Astrocyte (in vitro differentiated cells and primary cell): ENCODE results near the gene ACTN4. TPM values are rescaled to one million over a fixed set of nuclear protein-coding genes. Genes with fewer than 3 reads are reported as not detected.

Experiments
- DNase-seq: peaks from one replicate; pipeline ENCODE4 v3.0.0-alpha.2; 2010; ENCODE audit warnings: low read depth
- FAIRE-seq: peaks from 2 replicates; lab custom pipeline; 2011; peaks lifted over from hg19 to GRCh38; lab: Jason Lieb, UNC
- H2AFZ ChIP-seq: 2 replicates; pipeline ENCODE4 v1.6.0; 2012; ENCODE audit warnings: low read depth, low read length, inconsistent platforms
- H3K27ac ChIP-seq: 2 replicates; pipeline ENCODE4 v1.5.1; 2011; ENCODE audit warnings: low read depth, low read length, inconsistent platforms
- H3K27me3 ChIP-seq: 2 replicates; pipeline ENCODE4 v1.6.0; 2011; ENCODE audit warnings: low read length, inconsistent platforms; ENCODE audit not compliant: insufficient read depth
- H3K36me3 ChIP-seq: 2 replicates; pipeline ENCODE4 v1.5.1; 2011; ENCODE audit warnings: low read length, inconsistent platforms; ENCODE audit not compliant: insufficient read depth
- H3K4me1 ChIP-seq: 2 replicates; pipeline ENCODE4 v1.5.1; 2011; ENCODE audit warnings: low read length, inconsistent platforms; ENCODE audit not compliant: insufficient read depth
- H3K4me2 ChIP-seq: 2 replicates; pipeline ENCODE4 v1.6.0; 2012; ENCODE audit warnings: low read length, inconsistent platforms
- H3K4me3 ChIP-seq: 2 replicates; pipeline ENCODE4 v1.5.1; 2011; ENCODE audit warnings: low read depth, mild to moderate bottlenecking, low read length, inconsistent platforms; ENCODE audit not compliant: insufficient read depth
- H3K79me2 ChIP-seq: 2 replicates; pipeline ENCODE4 v1.6.0; 2012; ENCODE audit warnings: mild to moderate bottlenecking, low read length, inconsistent platforms; ENCODE audit not compliant: insufficient read depth
- H3K9ac ChIP-seq: 2 replicates; pipeline ENCODE4 v1.6.0; 2012; ENCODE audit warnings: mild to moderate bottlenecking, low read length, inconsistent platforms
- H3K9me3 ChIP-seq: 2 replicates; pipeline ENCODE4 v1.5.1; 2012; ENCODE audit warnings: low read depth, mild to moderate bottlenecking, low read length, inconsistent platforms; ENCODE audit not compliant: insufficient read depth
- H4K20me1 ChIP-seq: 2 replicates; pipeline ENCODE4 v1.6.0; 2012; ENCODE audit warnings: low read length, inconsistent platforms; ENCODE audit not compliant: insufficient read depth
- H3K27ac Mint-ChIP-seq: one replicate; pipeline ENCODE4 v1.8.0; 2021; ENCODE audit warnings: mild to moderate bottlenecking, mixed read lengths; ENCODE audit not compliant: unreplicated experiment
- H3K27me3 Mint-ChIP-seq: one replicate; pipeline ENCODE4 v1.8.0; 2021; ENCODE audit warnings: low read depth, mixed read lengths; ENCODE audit not compliant: unreplicated experiment
- H3K36me3 Mint-ChIP-seq: one replicate; pipeline ENCODE4 v1.8.0; 2021; ENCODE audit warnings: low read depth, mixed read lengths; ENCODE audit not compliant: unreplicated experiment
- H3K4me1 Mint-ChIP-seq: one replicate; pipeline ENCODE4 v1.8.0; 2021; ENCODE audit warnings: low read depth, mixed read lengths; ENCODE audit not compliant: unreplicated experiment
- H3K4me3 Mint-ChIP-seq: one replicate; pipeline ENCODE4 v1.8.0; 2021; ENCODE audit warnings: mild to moderate bottlenecking, moderate library complexity, mixed read lengths; ENCODE audit not compliant: unreplicated experiment
- H3K9me3 Mint-ChIP-seq: one replicate; pipeline ENCODE4 v1.8.0; 2021; ENCODE audit warnings: mild to moderate bottlenecking, mixed read lengths; ENCODE audit not compliant: unreplicated experiment
- EZH2 ChIP-seq: IDR thresholded peaks from 2 replicates; pipeline ENCODE4 v1.6.1; 2012; ENCODE audit warnings: mild to moderate bottlenecking, low read length, inconsistent platforms; ENCODE audit not compliant: insufficient read depth
- total RNA-seq: library from RNA; stranded (reverse); gene quantifications from 2 replicates; pipeline ENCODE4 v1.2.1, GENCODE V29; 2021
- TF ChIP-seq, protein P1 (sequence below): IDR thresholded peaks from 2 replicates; pipeline ENCODE4 v1.5.1; 2011; ENCODE audit warnings: low read depth, mild to moderate bottlenecking, inconsistent platforms, low read length, moderate library complexity; ENCODE audit not compliant: insufficient read depth

ACTN4 gene
- total RNA-seq, 1 donor from 2014 or later = 879 TPM

DNA sequence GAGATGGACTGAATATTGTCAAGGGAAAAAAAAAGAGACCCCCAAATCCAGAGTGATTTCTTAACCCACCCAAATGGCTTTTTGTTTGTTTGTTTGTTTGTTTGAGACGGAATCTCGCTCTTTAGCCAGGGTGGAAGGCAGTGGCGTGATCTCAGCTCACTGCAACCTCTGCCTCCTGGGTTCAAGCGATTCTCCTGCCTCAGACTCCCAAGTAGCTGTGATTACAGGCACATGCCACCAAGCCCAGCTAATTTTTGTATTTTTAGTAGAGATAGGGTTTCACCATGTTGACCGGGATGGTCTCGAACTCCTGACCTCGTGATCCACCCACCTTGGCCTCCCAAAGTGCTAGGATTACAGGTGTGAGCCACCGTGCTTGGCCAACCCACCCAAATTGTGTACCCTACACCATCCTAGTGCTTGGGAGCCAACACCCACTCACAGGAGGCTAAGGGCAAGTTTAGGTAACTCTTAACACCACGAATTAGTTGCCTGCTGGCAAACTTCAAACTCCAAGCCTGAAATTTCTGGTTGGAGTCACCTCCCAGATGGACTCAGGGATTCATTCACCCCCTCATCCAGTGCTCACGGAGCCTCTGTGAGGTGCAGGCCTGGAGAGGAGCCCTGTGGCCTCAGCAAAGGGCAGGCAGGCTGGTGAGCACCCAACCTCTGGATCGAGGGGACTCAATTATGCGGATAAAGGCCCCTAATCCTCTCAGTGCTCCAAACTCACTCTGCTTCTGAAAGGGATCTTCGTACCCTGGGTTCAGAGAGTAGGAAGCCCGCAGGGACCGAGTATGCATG, 37.6 kb downstream of the ACTN4 start:
- Histone ChIP-seq H3K27ac (peak overlapping the region; percentile 100), H3K4me2 (peak overlapping the region; percentile 79), H3K36me3 (no peaks in the 10 kb centered on the region), H3K9me3 (no peaks in the 10 kb centered on the region), H3K9ac (peak overlapping the region; percentile 85), H3K79me2 (peaks cover 92% of the 10 kb centered on the region), H3K4me3 (no peak overlapping the region), H2AFZ (no peak overlapping the region), H3K4me1 (peaks cover 57% of the 10 kb centered on the region), H4K20me1 (peaks cover 10% of the 10 kb centered on the region), H3K27me3 (no peaks in the 10 kb centered on the region)
- peak overlapping the region; percentile 62 for H3K4me3 Mint-ChIP-seq
- peaks cover 36% of the 10 kb centered on the region for H3K36me3 Mint-ChIP-seq
- TF ChIP-seq, protein P1, sequence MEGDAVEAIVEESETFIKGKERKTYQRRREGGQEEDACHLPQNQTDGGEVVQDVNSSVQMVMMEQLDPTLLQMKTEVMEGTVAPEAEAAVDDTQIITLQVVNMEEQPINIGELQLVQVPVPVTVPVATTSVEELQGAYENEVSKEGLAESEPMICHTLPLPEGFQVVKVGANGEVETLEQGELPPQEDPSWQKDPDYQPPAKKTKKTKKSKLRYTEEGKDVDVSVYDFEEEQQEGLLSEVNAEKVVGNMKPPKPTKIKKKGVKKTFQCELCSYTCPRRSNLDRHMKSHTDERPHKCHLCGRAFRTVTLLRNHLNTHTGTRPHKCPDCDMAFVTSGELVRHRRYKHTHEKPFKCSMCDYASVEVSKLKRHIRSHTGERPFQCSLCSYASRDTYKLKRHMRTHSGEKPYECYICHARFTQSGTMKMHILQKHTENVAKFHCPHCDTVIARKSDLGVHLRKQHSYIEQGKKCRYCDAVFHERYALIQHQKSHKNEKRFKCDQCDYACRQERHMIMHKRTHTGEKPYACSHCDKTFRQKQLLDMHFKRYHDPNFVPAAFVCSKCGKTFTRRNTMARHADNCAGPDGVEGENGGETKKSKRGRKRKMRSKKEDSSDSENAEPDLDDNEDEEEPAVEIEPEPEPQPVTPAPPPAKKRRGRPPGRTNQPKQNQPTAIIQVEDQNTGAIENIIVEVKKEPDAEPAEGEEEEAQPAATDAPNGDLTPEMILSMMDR = no peak
- no peak for TF ChIP-seq EZH2
- H3K9me3 Mint-ChIP-seq = peaks cover 2% of the 10 kb centered on the region
- H3K27me3 Mint-ChIP-seq = no peaks in the 10 kb centered on the region
- DNase-seq (no peak), FAIRE-seq (no peak)
- H3K4me1 Mint-ChIP-seq = peaks cover 81% of the 10 kb centered on the region
- peak overlapping the region; percentile 99 for H3K27ac Mint-ChIP-seq

DNA sequence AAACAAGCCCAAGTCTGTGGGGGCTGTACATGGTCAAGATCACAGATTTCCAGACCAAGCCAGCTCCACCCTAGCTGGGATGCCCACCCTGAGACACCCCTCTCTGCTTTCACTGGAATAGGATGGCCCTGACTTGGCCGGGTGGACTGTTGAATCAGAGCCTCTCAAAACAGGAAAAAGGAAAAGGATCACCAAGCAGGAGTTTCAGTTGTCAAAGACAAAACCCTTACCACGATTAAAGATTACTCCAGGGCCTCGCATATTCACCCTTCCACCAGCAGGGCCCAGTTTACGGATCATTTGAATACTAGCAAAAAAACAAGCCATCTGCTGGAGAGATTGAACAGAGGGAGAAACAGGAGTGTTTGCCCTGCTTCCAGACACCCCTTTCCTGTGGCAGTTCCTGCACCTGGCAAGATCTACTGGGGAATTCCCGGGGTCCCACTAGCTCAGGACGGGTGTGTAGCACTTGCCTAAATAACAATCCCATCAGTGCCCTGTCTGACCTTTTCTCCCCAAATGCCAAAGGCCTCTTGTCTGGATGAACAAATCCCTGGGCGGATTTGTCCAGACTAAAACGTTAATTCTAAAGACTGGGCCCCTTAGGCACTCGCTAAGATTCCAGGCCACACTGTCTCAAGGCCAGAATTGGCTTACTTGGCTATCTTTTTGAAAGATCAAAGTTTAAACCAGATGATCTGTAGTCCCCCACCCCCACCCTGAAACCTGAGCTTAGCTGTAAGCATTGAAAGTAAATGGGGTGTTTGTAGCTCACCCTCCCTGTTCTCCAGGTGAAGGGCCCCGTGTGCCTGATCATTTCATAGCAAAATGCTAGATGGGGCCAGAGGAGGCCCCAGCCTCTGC, 38.4 kb downstream of the ACTN4 start:
- no peak for FAIRE-seq

More for the DNA sequence above, 38.4 kb downstream of the ACTN4 start:
- no peak overlapping the region for H2AFZ ChIP-seq
- no peaks in the 10 kb centered on the region for H3K27me3 Mint-ChIP-seq
- TF ChIP-seq, protein P1 = peak; percentile 52
- TF ChIP-seq EZH2 = no peak
- H3K79me2 ChIP-seq = peaks cover 92% of the 10 kb centered on the region
- peaks cover 56% of the 10 kb centered on the region for H3K4me1 ChIP-seq
- no peak overlapping the region for H3K4me3 ChIP-seq
- peaks cover 2% of the 10 kb centered on the region for H3K9me3 Mint-ChIP-seq
- H4K20me1 ChIP-seq = peaks cover 6% of the 10 kb centered on the region
- peak overlapping the region; percentile 99 for H3K27ac Mint-ChIP-seq
- H3K4me3 Mint-ChIP-seq = peak overlapping the region; percentile 45
- H3K36me3 ChIP-seq = no peaks in the 10 kb centered on the region
- H3K4me1 Mint-ChIP-seq = peaks cover 78% of the 10 kb centered on the region
- DNase-seq = peak; percentile 53
- H3K4me2 ChIP-seq = peak overlapping the region; percentile 79
- peaks cover 37% of the 10 kb centered on the region for H3K36me3 Mint-ChIP-seq
- H3K9ac ChIP-seq = peak overlapping the region; percentile 85
- H3K9me3 ChIP-seq = no peaks in the 10 kb centered on the region
- peak overlapping the region; percentile 100 for H3K27ac ChIP-seq
- no peaks in the 10 kb centered on the region for H3K27me3 ChIP-seq
